Mucosa of rectum (tissue), 2 donors: ENCODE data around the gene CHAF1A.

Experiments used
- H3K27ac ChIP-seq, 2 donors: one replicate each; pipeline ENCODE4 v1.7.0; 2013; ENCODE audit warnings: inconsistent platforms in 2 of 2, low read depth in 2 of 2, low read length in 2 of 2
- H3K27me3 ChIP-seq, 2 donors: one replicate each; pipeline ENCODE4 v1.7.0; 2013; ENCODE audit warnings: low read length in 2 of 2; ENCODE audit not compliant: control insufficient read depth in 2 of 2, insufficient read depth in 2 of 2
- H3K36me3 ChIP-seq, 2 donors: one replicate each; pipeline ENCODE4 v1.7.0; 2013; ENCODE audit warnings: low read length in 2 of 2; ENCODE audit not compliant: control insufficient read depth in 2 of 2, insufficient read depth in 2 of 2
- H3K4me1 ChIP-seq, 2 donors: one replicate each; pipeline ENCODE4 v1.7.0; 2013; ENCODE audit warnings: low read length in 2 of 2, mild to moderate bottlenecking in 1 of 2; ENCODE audit not compliant: control insufficient read depth in 2 of 2, insufficient read depth in 2 of 2
- H3K4me3 ChIP-seq, 2 donors: one replicate each; pipeline ENCODE4 v1.7.0; 2013; ENCODE audit warnings: low read length in 2 of 2
- H3K9ac ChIP-seq, 2 donors: one replicate each; pipeline ENCODE4 v1.7.0; 2013; ENCODE audit warnings: low read length in 2 of 2, low read depth in 1 of 2, mild to moderate bottlenecking in 1 of 2
- H3K9me3 ChIP-seq, 2 donors: one replicate each; pipeline ENCODE4 v1.7.0; 2013; ENCODE audit warnings: low read length in 2 of 2; ENCODE audit not compliant: control insufficient read depth in 2 of 2
- donor health status: healthy.
- donor health status: Normal muscosa, but diverticular disease.

Gene CHAF1A

DNA sequence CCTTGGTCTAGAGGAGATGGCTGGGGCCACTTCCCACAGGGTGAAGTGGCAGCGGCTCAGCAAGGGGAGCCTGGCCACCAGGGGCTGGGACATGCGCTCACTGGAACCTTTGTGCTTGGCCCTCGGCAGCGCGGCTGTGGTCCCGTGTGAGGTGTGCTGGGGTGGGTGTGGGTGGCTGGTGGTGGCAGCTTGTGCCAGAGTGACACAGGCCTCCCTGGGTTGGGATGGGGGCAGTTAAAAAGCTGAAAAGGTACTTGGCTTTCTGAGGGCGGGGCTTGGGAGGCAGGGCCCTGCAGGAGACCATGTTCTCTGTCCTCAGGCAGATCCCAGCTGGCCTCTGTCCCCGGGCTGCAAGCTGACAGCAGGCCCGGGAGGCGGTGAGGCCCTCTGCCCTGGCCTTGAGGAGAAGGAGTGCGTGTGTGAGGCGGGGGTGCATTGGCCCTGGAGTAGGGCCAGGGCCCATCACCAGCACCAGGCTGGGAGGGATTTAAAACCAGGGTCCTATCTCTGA lies 41.7 kb upstream of the CHAF1A start:
- H3K9me3 ChIP-seq, result no peaks in the 10 kb centered on the region
- H3K36me3 ChIP-seq, result peaks cover 34 to 38% of the 10 kb centered on the region in 2 donors
- H3K9ac ChIP-seq, result no peak overlapping the region
- peaks cover 0 to 2% of the 10 kb centered on the region in 2 donors for H3K4me1 ChIP-seq
- no peaks in the 10 kb centered on the region for H3K27me3 ChIP-seq
- no peak overlapping the region for H3K4me3 ChIP-seq
- H3K27ac ChIP-seq, result no peak overlapping the region

DNA sequence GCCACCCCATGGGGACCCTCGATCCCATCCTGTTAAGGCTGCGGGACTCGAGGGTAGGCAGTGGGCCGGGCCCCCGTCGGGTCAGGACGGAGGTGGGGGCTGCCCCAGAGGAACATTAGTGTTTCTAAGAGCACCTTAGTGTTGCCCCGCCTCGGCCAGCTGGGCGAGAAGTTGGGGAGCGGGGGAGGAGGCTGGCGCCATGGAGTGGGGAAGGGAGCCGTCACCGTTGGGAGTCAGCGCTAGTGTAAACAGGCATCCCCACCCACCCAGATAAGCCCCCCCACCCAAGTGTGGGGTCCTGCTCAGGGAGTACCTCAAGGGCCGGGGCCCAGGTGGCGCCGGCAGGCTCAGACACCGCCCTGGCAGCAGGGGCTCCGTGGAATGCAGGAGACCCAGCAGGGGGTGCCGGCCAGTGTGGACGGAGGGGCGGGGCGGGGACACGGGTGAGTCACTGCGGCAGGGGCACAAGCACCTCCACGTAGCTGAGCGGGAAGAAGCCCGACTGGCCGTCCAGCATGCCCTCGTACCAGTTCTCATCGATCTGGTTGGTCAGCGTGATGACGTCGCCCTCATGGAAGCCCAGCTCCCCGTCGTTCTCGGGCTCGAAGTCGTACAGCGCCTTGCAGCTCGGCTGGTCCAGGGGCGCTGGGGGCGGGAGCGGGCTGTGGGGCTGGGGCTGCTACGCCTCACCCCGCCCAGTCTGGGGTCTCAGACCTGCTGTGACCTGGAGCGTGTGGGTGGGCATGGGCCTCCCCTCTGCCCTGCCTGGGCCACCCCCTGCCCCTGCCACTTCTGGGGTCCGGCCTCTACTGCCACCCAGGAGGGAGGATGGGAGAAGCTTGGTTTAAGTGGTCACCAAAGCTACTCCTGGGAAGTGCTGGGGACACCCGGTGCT lies 41.0 kb upstream of the CHAF1A start:
- H3K27ac ChIP-seq, result no peak overlapping the region
- H3K9me3 ChIP-seq, result no peaks in the 10 kb centered on the region
- no peak overlapping the region for H3K4me3 ChIP-seq
- H3K27me3 ChIP-seq, result no peaks in the 10 kb centered on the region
- no peak overlapping the region for H3K9ac ChIP-seq
- H3K4me1 ChIP-seq, result peaks cover 0 to 2% of the 10 kb centered on the region in 2 donors
- peaks cover 40 to 41% of the 10 kb centered on the region in 2 donors for H3K36me3 ChIP-seq

DNA sequence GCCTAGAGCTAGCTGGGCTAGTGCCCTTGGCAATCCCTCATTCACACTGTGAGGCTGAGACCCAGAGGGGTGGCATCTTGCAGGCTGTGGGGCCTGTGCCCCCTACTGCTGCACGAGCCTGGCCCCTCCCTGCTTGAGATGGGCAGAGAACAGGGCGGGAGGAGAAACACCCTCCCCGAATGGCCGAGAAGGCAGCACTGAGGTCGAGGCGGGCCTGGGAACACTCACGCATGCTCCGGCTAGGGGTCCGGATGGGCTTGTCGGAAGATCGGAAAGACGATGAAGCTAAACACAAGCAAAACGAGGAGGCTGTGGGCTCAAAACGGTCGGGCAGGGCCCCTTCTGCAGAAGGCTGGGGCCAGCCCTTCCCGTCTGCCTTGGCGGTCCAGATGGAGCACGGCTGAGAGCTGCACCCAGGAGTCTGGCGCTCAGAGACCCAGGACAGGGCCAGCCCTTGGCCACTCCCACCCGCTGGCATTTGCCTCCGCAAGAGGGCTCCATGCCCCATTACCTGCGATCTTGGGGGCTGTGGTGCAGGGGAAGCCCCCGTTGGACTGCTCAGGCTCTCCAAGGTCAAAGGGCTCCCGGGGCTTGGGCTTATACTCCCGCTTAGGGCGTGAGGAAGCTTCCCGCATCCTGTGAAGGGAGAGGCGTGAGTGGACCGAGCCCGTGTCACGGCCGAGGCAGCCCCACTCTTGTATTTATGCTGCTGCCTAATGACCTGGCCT lies 40.2 kb upstream of the CHAF1A start:
- Histone ChIP-seq H3K4me1 (peaks cover 0 to 2% of the 10 kb centered on the region in 2 donors), H3K27ac (no peak overlapping the region), H3K36me3 (peaks cover 41% of the 10 kb centered on the region in 2 donors), H3K9ac (no peak overlapping the region), H3K27me3 (no peaks in the 10 kb centered on the region), H3K4me3 (no peak overlapping the region), H3K9me3 (no peaks in the 10 kb centered on the region)

DNA sequence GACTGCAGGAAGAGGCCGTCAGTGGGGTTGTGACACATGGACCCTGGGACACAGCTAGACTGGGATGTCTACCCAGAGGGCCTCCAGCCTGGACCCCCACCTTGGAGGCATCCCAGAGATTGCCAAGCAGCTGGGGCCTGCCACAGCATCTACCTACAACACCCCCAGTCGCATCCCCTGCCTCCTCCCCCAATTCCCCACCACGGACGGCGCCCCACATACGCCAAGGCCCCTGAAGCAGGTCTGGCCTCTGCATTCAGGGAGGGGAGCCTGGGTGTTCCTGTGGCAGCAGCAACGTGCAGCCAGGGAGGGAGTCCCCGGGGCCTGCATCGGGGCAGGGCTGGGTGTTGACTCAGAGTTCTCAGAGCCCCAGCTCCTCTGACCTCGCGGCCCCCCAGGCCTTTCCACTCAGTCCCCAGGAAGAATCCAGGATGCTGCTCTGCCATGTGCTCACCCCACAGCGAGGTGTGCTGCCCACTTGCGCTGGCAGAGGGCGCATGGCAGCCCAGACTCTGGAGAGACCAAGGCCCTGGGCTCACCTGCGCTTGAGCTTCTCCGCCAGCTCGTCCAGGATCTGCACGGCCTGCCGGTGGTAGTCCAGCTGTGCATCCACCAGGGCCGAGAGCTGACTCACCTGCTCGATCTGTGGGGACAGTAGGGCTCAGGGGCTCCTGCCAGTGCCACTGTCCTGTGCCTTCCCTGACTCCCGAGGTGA lies 39.5 kb upstream of the CHAF1A start:
- Histone ChIP-seq H3K27ac (no peak overlapping the region), H3K9me3 (no peaks in the 10 kb centered on the region), H3K9ac (no peak overlapping the region), H3K4me1 (peaks cover 0 to 5% of the 10 kb centered on the region in 2 donors), H3K36me3 (peaks cover 38 to 40% of the 10 kb centered on the region in 2 donors), H3K27me3 (no peaks in the 10 kb centered on the region), H3K4me3 (no peak overlapping the region)

DNA sequence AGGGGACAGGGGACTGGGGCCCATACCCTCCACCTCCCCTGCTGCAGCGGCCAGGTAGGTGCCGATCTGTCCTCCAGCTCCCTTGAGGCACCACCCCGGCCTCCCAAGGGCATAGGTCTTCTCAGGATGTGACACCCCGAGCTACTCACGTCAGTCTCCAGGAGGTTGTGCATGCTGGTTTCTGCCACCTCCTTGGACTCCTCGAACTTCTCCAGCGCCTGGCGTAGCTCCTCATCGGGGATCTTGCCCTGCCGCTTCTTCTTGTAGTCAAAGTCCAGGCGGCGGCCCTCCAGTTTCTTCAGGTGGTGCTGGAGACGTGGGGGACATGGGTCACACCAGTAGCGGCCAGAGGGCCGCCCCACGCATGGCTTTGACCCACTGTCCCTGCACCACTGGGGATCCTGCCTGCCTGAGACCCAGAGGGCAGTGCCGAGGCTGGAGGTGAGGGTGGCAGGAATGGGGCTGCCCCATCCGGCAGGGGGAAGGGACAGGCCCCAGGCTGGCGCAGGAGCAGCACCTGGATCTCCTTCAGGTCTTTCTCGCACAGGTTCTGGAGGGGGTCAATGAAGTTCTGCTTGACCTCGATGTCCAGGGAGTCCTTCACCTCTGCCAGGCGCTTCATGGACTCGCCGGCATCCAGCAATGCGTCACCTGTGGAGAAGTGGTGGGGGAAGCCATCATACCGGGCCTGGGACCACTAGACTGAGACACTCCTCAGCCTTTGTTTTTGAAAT lies 38.7 kb upstream of the CHAF1A start:
- H3K9me3 ChIP-seq, result no peaks in the 10 kb centered on the region
- no peaks in the 10 kb centered on the region for H3K27me3 ChIP-seq
- peaks cover 37% of the 10 kb centered on the region in 2 donors for H3K36me3 ChIP-seq
- H3K4me1 ChIP-seq, result peaks cover 5 to 11% of the 10 kb centered on the region in 2 donors
- H3K9ac ChIP-seq, result no peak overlapping the region
- H3K4me3 ChIP-seq, result no peak overlapping the region
- H3K27ac ChIP-seq, result no peak overlapping the region

DNA sequence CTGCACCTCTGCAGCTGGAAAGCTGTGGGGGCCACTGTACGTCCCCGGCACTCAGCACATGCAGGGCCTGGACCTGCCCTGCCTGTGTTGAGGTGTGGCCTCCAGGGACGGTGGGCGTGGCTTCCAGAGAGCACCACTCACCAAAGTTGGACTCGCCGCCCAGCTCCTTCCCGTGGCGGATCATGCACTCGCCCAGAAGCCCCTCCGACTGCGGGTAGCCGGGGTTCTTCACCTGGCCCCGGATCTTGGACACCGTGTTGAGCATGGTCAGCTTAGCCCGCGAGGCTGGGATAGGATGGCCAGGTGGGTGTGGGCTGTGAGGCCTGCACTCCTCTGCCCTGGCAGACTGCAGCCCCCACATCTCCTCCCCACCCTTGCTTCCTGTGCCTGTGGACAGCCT lies 37.1 kb upstream of the CHAF1A start:
- peaks cover 29% of the 10 kb centered on the region in 2 donors for H3K36me3 ChIP-seq
- H3K4me1 ChIP-seq, result peaks cover 16 to 25% of the 10 kb centered on the region in 2 donors
- H3K27ac ChIP-seq, result no peak overlapping the region
- H3K9me3 ChIP-seq, result no peaks in the 10 kb centered on the region
- H3K4me3 ChIP-seq, result no peak overlapping the region
- H3K27me3 ChIP-seq, result no peaks in the 10 kb centered on the region
- no peak overlapping the region for H3K9ac ChIP-seq

DNA sequence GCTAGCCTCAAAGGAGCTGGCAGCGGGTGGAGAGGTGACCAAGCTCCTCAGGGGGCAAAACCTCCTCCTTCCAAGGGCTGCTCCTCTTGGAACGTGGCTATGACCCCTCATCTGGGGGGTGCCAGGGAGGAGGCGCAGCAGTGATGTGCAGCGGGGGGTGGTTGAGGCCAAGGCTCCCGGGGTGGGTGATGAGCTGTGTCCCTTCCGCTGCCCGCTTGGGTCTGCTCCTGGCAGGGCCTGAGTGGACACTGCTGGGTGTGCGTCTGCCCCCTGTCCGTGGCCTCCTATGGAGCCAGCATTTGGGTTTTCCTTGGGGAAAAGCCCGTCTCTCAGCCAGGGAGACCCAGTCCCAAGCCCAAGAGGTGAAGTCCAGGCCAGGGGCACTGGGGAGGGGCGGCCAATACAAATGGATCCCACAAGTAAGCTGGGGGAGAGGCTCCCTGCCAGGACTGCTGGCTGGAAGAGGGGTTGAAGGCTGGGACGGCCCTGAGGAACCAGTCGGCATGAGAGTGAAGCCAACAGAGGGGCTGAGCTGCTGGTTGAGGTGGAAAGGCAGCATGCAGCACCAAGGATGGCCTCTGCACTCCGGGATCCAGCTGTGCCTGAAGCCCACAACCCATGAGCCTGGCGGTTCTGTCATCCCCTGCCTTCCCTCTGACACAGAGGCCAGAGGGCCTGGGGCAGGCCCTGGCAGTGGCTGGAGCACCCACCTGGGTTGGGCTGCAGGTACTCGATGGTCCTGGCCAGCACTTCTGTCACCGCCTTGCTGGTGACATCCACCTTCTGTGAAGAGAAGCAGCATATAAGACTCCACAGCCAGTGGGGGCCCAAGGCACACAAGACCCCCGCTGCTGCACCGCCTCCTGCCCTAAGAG lies 36.4 kb upstream of the CHAF1A start:
- Histone ChIP-seq H3K4me1 (peaks cover 22 to 32% of the 10 kb centered on the region in 2 donors), H3K27me3 (no peaks in the 10 kb centered on the region), H3K4me3 (no peak overlapping the region), H3K36me3 (peaks cover 27 to 29% of the 10 kb centered on the region in 2 donors), H3K27ac (no peak overlapping the region), H3K9ac (no peak overlapping the region), H3K9me3 (no peaks in the 10 kb centered on the region)

DNA sequence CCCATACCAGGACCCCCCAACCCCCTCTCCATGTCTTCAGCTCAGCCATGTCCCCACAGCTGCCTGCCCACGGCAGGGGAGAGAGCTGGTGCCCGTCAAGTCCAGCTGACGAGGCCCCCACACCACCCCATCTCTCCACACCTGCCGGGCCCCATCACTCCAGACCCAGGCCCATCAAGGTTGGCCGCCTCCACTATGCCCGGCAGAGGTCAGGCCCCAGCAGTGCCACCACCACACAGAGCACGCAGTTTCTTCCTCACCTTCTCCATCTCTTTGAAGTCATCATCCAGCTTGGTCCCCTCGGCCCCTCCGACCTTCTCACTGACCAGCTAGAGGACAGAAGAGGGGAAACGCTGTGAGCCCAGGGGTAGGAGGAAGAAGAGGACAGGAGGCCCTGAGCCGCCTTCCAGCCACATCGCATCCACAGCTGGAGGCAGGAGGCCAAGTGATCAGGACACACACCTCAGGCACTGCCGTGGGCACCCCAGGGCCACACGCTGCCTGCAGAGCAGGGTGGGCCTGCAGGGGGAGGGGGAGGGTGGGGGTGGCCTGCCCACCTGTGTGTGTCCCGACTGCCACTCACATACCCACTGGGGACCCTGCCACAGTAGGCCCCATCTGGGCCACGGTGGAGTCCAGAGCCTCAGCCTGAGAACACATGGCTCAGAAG lies 35.6 kb upstream of the CHAF1A start:
- Histone ChIP-seq H3K27ac (no peak overlapping the region), H3K9ac (no peak overlapping the region), H3K4me1 (peaks cover 23 to 34% of the 10 kb centered on the region in 2 donors), H3K36me3 (peaks cover 25 to 28% of the 10 kb centered on the region in 2 donors), H3K4me3 (no peak overlapping the region), H3K27me3 (no peaks in the 10 kb centered on the region), H3K9me3 (no peaks in the 10 kb centered on the region)
